ENCODE data around the gene PLXNB1.

DNA sequence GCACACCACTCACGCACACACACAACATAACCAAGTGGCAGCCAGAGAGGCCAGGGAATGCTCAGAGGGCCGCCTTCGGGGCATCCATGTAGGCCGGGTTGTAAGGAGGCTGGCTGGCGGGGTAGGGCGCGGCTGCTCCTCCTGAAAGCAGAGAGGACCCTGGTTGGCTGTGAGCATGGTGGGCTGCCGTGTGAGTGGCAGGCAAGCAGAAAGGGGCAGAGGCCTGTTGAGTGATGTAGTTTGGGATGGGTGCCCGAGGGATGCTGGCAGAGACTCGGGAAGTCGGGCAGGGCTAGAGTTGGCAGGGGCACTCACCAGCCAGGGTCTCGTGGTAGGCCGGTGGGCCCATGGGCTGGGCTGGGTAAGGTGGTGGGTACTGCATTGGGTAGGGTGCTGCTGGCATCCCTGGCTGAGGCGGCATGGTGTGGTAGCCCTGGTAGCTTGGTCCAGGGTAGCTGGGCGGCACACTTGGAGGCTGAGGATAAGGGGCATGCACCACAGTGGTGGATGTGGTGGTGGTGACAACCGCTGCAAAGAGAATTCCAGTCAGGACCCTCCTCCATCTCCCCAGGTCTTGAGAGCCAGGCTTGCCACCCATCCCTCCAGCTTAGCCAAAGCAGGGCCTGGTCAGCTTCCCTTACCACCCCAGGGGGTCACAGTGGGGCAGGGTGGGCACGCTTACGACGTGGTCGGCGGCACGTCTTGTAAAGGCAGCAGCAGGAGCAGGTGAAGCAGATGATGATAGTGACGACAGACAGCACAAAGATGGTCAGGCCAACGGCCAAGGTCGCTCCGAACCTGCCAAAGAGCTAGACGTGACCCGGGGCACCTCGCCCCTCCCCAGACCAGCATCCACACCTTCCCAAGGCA lies 39.4 kb upstream of the PLXNB1 start:
- TF ChIP-seq, protein P1, sequence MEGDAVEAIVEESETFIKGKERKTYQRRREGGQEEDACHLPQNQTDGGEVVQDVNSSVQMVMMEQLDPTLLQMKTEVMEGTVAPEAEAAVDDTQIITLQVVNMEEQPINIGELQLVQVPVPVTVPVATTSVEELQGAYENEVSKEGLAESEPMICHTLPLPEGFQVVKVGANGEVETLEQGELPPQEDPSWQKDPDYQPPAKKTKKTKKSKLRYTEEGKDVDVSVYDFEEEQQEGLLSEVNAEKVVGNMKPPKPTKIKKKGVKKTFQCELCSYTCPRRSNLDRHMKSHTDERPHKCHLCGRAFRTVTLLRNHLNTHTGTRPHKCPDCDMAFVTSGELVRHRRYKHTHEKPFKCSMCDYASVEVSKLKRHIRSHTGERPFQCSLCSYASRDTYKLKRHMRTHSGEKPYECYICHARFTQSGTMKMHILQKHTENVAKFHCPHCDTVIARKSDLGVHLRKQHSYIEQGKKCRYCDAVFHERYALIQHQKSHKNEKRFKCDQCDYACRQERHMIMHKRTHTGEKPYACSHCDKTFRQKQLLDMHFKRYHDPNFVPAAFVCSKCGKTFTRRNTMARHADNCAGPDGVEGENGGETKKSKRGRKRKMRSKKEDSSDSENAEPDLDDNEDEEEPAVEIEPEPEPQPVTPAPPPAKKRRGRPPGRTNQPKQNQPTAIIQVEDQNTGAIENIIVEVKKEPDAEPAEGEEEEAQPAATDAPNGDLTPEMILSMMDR (conservative IDR thresholded peaks at IDR 0.05) = no peak
- no peak for TF ChIP-seq EZH2 (IDR thresholded peaks at IDR 0.05; ENCODE audit: low read depth)

Data from PC-9 (cell line).